Activated naive CD4-positive, alpha-beta T cell treated with anti-CD3 and anti-CD28 coated beads, Interleukin-2, amount 10 ng/mL, durations not matched to agents 7 days and 5 days (primary cell): ENCODE results near the gene AUP1.
"Not testable (repeated sequence)": the region's sequence is repeated elsewhere in the genome, so short reads cannot be mapped to it uniquely, and the experiment has no call there.

Source experiments
- CTCF ChIA-PET: fragments of 350-600 bp; sonication (Branson Sonifier 250); formaldehyde crosslinking; loops from one replicate; lab custom pipeline; 2021; ENCODE audit warnings: antibody characterized with exemption; lab: Charles Lee
- DNase-seq: peaks from one replicate; pipeline ENCODE4 v3.0.0-alpha.2; 2020
- H3K27ac Mint-ChIP-seq: one replicate; pipeline ENCODE4 v1.8.0; 2021; ENCODE audit warnings: mild to moderate bottlenecking, moderate library complexity, mixed read lengths
- H3K27me3 Mint-ChIP-seq: one replicate; pipeline ENCODE4 v1.8.0; 2021; ENCODE audit warnings: mild to moderate bottlenecking, mixed read lengths
- H3K36me3 Mint-ChIP-seq: one replicate; pipeline ENCODE4 v1.8.0; 2021; ENCODE audit warnings: mixed read lengths
- H3K4me1 Mint-ChIP-seq: one replicate; pipeline ENCODE4 v1.8.0; 2021; ENCODE audit warnings: mixed read lengths
- H3K4me3 Mint-ChIP-seq: one replicate; pipeline ENCODE4 v1.8.0; 2021; ENCODE audit warnings: mild to moderate bottlenecking, moderate library complexity, mixed read lengths
- H3K9me3 Mint-ChIP-seq: one replicate; pipeline ENCODE4 v1.8.0; 2021; ENCODE audit warnings: mixed read lengths

The AUP1 gene

DNA sequence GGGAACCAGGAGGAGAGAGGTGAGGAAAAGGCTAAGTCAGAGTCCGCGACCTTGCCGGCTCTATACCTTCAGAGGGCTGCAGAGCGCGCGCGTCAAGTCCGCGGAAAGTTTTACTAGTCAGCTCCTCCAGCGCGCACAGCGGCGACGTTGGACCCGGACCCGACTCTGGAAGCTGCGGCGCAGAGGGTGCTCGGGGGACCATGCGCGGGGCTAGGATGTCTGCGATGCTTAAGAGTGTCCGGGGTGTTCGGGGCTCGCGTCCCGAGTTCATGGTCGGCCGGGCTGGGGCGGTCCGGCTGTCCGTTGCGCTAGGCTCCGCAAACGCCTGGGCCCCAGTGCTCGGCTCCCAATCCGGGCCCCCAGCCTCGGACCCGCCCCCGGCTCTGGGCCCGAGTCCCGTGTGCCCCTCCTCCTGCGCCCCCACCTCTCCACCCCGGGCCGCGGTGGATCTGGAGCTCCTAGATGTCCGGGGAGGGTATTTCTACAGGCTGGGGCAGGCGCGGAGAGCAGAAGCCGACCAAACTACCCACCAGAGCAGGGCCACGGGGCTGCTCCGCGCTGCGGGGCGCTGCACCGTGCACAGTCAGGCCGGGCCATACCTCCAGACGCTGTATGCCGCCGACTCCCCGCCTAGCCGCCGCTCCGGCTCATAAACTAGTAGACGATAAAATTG is 30.1 kb downstream of the AUP1 start, which contains the start of gene LBX2:
Gene LBX2, minus strand, starts transcription at position 337 of the 673 bp plus-strand sequence. Its CDS starts 66 bp downstream, at position 271.
- peak; percentile 52 for DNase-seq
- Mint-ChIP-seq H3K4me3 (peak within 1 kb of the TSS; percentile 83), H3K27ac (no peak within 1 kb of the TSS), H3K36me3 (peaks cover 14% of the 10 kb centered on the region), H3K9me3 (no peaks in the 10 kb centered on the region), H3K4me1 (peaks cover 48% of the 10 kb centered on the region), H3K27me3 (peaks cover 86% of the 10 kb centered on the region)
- CTCF ChIA-PET: interaction anchor here (1.6 to 2.6 kb wide), 2 partner anchors 33 to 92 kb away, joined by 3 to 11 read pairs; no protein-coding TSS in a partner anchor

GRCh38 chr2:74498500-74499266 is 30.8 kb downstream of the AUP1 start:
- Mint-ChIP-seq H3K27ac (no peak overlapping the region), H3K9me3 (no peaks in the 10 kb centered on the region), H3K36me3 (peaks cover 19% of the 10 kb centered on the region), H3K27me3 (peaks cover 79% of the 10 kb centered on the region), H3K4me3 (peak overlapping the region; percentile 83), H3K4me1 (peaks cover 41% of the 10 kb centered on the region)
- CTCF ChIA-PET: no interaction called here
- DNase-seq: peak; percentile 49

DNA sequence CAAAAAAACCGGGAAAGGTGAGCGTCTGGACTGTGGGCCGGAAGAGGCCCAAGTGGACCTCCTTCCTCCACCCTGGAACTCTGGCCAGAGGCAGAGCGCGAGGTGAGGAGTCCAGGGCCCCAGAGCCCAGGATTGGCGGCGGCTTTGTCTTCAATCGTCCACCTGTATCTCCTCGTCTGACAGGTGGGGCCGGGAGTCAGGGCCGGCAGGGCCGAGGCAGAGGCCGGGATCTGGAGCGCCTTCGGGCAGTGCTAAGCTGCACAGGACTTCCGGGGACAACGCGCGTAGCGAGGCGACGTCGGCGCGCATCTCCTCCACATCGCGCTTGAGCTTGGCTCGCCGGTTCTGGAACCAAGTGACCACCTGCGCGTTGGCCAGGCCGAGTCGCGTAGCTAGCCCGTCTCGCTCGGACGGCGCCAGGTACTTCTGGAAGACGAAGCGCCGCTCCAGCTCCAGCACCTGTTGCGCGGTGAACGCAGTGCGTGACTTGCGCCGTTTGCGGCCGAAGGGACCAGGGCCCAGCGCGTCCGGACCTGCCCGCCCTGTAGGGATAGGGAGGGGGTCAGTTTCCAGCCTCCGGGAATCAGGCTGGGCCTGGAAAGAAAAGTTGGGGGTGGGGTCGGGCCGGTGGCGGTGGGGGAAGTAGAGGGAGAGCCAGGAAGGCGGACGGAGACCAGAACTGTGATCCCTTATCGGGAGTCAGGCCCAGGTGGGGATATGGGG is 31.6 kb downstream of the AUP1 start:
- Mint-ChIP-seq H3K27ac (no peak overlapping the region), H3K4me3 (peak overlapping the region; percentile 83), H3K36me3 (peaks cover 21% of the 10 kb centered on the region), H3K27me3 (peaks cover 71% of the 10 kb centered on the region), H3K9me3 (no peaks in the 10 kb centered on the region), H3K4me1 (peaks cover 34% of the 10 kb centered on the region)
- CTCF ChIA-PET: interaction anchor here (0.6 kb wide), 1 partner anchor 17 kb away, joined by 3 read pairs; no protein-coding TSS in a partner anchor
- DNase-seq: peak; percentile 49

DNA sequence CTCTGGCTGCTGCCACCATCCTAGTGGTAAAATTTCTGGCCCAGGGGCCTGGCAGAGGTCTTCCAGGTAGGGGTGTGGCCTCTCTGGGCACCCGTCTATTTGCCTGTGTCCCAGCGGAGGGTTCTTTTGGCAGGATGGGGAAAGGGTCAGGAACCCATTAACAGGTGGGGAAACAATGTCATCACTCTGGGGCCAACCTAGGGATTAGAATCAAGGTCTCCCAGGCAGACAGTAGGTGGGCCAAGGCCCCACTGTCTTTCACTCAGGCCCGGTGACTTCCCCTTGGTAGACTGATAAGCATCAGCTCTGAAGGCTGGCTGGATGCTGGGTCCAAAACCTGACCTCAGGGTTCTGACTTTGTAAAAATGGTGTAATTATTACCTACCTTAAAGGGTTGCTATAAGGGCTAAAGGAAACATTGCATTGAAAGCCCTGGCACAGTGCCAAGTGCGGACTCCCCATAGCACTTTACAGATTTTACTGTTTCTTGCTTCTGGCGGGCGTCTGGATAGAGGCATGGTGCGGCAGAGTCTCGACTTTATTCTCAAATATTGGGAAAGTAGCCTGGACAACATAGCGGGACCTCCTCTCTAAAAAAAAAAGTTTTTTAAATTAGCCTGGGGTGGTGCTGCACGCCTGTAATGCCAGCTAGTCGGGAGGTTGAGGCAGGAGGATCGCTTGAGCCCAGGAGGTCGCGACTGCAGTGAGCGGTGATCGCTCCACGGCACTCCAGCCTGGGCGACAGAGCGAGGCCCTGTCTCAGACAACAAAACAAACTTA is 32.3 kb downstream of the AUP1 start:
- Mint-ChIP-seq H3K36me3 (peaks cover 23% of the 10 kb centered on the region), H3K27me3 (peaks cover 64% of the 10 kb centered on the region), H3K27ac (no peak overlapping the region), H3K4me3 (peak overlapping the region; percentile 83), H3K9me3 (no peaks in the 10 kb centered on the region), H3K4me1 (peaks cover 28% of the 10 kb centered on the region)
- DNase-seq: no peak
- CTCF ChIA-PET: interaction anchor here (0.6 to 1.0 kb wide), 2 partner anchors 7 to 17 kb away, joined by 3 read pairs; no protein-coding TSS in a partner anchor

- CTCF ChIA-PET: no interaction called here
- DNase-seq: no peak
- Mint-ChIP-seq H3K36me3 (peaks cover 29% of the 10 kb centered on the region), H3K9me3 (no peaks in the 10 kb centered on the region), H3K27ac (no peak overlapping the region), H3K27me3 (peaks cover 46% of the 10 kb centered on the region), H3K4me1 (peaks cover 20% of the 10 kb centered on the region), H3K4me3 (no peak overlapping the region)
Measured at GRCh38 chr2:74495440-74495839, 34.1 kb downstream of the AUP1 start.

- CTCF ChIA-PET: interaction anchor here (0.7 to 1.4 kb wide), 2 partner anchors 14 to 37 kb away, joined by 4 read pairs; partner anchors contain the start of genes HTRA2 and PCGF1
Measured at GRCh38 chr2:74493546-74493945, 36.0 kb downstream of the AUP1 start.

GRCh38 chr2:74491648-74492544 is 37.6 kb downstream of the AUP1 start:
- Mint-ChIP-seq H3K4me1 (peaks cover 1% of the 10 kb centered on the region), H3K9me3 (no peaks in the 10 kb centered on the region), H3K36me3 (peaks cover 40% of the 10 kb centered on the region), H3K27me3 (peaks cover 11% of the 10 kb centered on the region), H3K27ac (no peak overlapping the region), H3K4me3 (no peak overlapping the region)
- CTCF ChIA-PET: interaction anchor here (1.0 to 1.3 kb wide), 2 partner anchors 9 to 12 kb away, joined by 3 to 4 read pairs; partner anchors contain the start of genes CCDC142 and TTC31
- DNase-seq: no peak

More at GRCh38 chr2:74493546-74493945, 36.0 kb downstream of the AUP1 start:
- Mint-ChIP-seq H3K27ac (no peak overlapping the region), H3K4me3 (no peak overlapping the region), H3K9me3 (no peaks in the 10 kb centered on the region), H3K4me1 (peaks cover 12% of the 10 kb centered on the region), H3K36me3 (peaks cover 39% of the 10 kb centered on the region), H3K27me3 (peaks cover 27% of the 10 kb centered on the region)
- DNase-seq: no peak

- H3K27me3 Mint-ChIP-seq: no peaks in the 10 kb centered on the region
- H3K9me3 Mint-ChIP-seq: no peaks in the 10 kb centered on the region
- peaks cover 50% of the 10 kb centered on the region for H3K36me3 Mint-ChIP-seq
- peaks cover 9% of the 10 kb centered on the region for H3K4me1 Mint-ChIP-seq
- no peak overlapping the region for H3K27ac Mint-ChIP-seq
- H3K4me3 Mint-ChIP-seq: no peak overlapping the region
- CTCF ChIA-PET: interaction anchor here (1.4 kb wide), 1 partner anchor 42 kb away, joined by 3 read pairs; no protein-coding TSS in a partner anchor
- no peak for DNase-seq
Measured at GRCh38 chr2:74489906-74490305, 39.6 kb downstream of the AUP1 start.

DNA sequence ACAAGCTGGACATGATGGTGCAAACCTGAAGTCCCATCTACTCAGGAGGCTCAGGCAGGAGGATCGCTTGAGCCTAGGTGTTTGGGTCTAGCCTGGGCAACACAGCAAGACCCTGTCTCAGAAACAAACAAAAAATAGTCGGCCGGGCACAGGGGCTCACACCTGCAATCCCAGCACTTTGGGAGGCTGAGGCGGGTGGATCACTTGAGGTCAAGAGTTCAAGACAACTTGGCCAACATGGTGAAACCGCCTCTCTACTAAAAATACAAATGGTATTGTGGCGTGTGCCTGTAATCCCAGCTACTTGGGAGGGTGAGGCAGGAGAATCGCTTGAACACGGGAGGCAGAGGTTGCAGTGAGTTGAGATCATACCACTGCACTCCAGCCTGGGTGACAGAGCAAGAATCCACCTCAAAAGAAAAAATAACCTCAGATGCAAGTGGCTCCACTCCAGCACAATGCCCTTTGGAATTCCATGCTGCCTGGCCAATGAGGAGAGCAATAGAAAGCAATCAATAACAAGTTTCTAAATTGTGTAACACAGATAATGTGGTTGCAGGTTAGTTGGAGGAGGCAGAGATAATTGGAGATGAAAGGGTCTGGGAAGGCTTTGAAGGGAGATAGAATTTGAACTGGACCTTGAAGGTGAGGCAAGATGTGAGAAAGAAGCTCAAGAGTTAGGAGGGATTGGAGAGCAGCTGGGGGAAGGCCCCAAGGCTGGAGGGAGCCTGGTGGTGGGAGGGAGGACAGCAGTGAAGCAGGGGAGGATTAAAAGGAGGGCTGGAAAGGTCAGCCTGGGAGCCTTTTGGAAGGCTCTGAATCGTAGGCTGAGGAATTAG is 40.6 kb downstream of the AUP1 start:
- H3K4me1 Mint-ChIP-seq: peaks cover 13% of the 10 kb centered on the region
- H3K4me3 Mint-ChIP-seq: no peak overlapping the region
- no peaks in the 10 kb centered on the region for H3K27me3 Mint-ChIP-seq
- CTCF ChIA-PET: interaction anchor here (1.4 kb wide), 1 partner anchor 43 kb away, joined by 3 read pairs; no protein-coding TSS in a partner anchor
- no peaks in the 10 kb centered on the region for H3K9me3 Mint-ChIP-seq
- H3K27ac Mint-ChIP-seq: peak overlapping the region; percentile 40
- no peak for DNase-seq
- peaks cover 45% of the 10 kb centered on the region for H3K36me3 Mint-ChIP-seq

DNA sequence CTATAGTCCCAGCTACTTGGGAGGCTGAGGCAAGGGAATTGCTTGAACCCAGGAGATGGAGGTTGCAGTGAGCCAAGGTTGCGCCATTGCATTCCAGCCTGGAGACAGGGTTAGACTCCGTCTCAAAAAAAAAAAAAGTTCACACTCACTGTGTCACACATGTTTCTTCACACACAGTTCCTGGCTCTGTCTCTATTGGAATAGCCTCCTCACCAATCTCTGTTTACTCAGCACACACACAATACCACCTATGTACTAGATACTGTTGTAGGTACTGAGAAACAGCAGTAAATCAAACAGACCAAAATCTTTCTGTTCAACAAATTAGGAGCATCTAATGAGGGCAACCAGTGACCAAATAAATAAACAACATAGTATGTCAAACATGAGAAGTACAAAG is 43.4 kb downstream of the AUP1 start:
- Mint-ChIP-seq H3K27ac (no peak overlapping the region), H3K4me1 (peaks cover 32% of the 10 kb centered on the region), H3K4me3 (no peak overlapping the region), H3K36me3 (peaks cover 32% of the 10 kb centered on the region), H3K27me3 (no peaks in the 10 kb centered on the region), H3K9me3 (no peaks in the 10 kb centered on the region)
- no peak for DNase-seq
- CTCF ChIA-PET: interaction anchor here (6.1 kb wide), 1 partner anchor 102 kb away, joined by 81 read pairs; no protein-coding TSS in a partner anchor

DNA sequence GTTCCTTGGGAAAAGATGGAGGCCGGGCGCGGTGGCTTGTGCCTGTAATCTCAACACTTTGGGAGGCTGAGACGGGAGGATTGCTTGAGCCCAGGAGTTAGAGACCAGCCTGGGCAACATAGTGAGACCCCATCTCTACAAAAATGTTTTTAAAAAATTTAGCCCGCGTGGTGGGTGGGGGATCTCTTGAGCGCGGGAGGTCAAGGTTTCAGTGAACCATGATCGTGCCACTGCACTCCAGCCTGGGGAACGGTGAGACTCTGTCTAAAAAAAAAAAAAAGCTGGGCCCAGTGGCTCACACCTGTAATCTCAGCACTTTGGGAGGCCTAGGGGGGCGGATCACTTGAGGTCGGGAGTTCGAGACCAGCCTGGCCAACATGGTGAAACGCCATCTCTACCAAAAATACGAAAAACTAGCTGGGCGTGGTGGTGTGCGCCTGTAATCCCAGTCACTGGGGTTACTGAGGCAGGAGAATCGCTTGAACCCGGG is 45.8 kb downstream of the AUP1 start:
- peak overlapping the region; percentile 98 for H3K27ac Mint-ChIP-seq
- H3K36me3 Mint-ChIP-seq: peaks cover 37% of the 10 kb centered on the region
- peak overlapping the region; percentile 100 for H3K4me3 Mint-ChIP-seq
- H3K27me3 Mint-ChIP-seq, H3K9me3 Mint-ChIP-seq, DNase-seq: not testable (repeated sequence)
- CTCF ChIA-PET: interaction anchor here (0.9 to 6.1 kb wide), 9 partner anchors 9 to 104 kb away, joined by 3 to 86 read pairs (median 6); partner anchors contain the start of genes AUP1, HTRA2, INO80B and MRPL53
- H3K4me1 Mint-ChIP-seq: peaks cover 51% of the 10 kb centered on the region
